ENCODE measurements around the gene ALLC. TPM values are rescaled to one million over a fixed set of nuclear protein-coding genes. Genes with fewer than 3 reads are reported as not detected.

ALLC gene
- total RNA-seq, 2 experiments from 2014 or later = not detected

GRCh38 chr2:3647831-3648651, 10.0 kb upstream of the ALLC start:
- DNase-seq = no peak
- H3K27me3 Mint-ChIP-seq = no peaks in the 10 kb centered on the region
- no peak overlapping the region for H3K4me3 Mint-ChIP-seq
- peaks cover 19% of the 10 kb centered on the region for H3K4me1 Mint-ChIP-seq
- ChIA-PET POLR2A (no interaction called here), CTCF (no interaction called here)
- no peaks in the 10 kb centered on the region for H3K36me3 Mint-ChIP-seq (ENCODE audit: low read depth)
- H3K27ac Mint-ChIP-seq = no peak overlapping the region
- no peaks in the 10 kb centered on the region for H3K9me3 Mint-ChIP-seq

GRCh38 chr2:3648652-3649177, 9.3 kb upstream of the ALLC start:
- Mint-ChIP-seq H3K36me3 (ENCODE audit: low read depth) (no peaks in the 10 kb centered on the region), H3K9me3 (no peaks in the 10 kb centered on the region), H3K4me1 (peaks cover 19% of the 10 kb centered on the region), H3K27ac (no peak overlapping the region), H3K4me3 (no peak overlapping the region), H3K27me3 (no peaks in the 10 kb centered on the region)
- no peak for DNase-seq
- POLR2A ChIA-PET = no interaction called here
- CTCF ChIA-PET = no interaction called here

- no peak for DNase-seq
- Mint-ChIP-seq H3K4me1 (peaks cover 16% of the 10 kb centered on the region), H3K9me3 (no peaks in the 10 kb centered on the region), H3K27ac (no peak overlapping the region), H3K4me3 (no peak overlapping the region), H3K36me3 (ENCODE audit: low read depth) (no peaks in the 10 kb centered on the region), H3K27me3 (no peaks in the 10 kb centered on the region)
- ChIA-PET POLR2A (no interaction called here), CTCF (interaction anchor here (0.6 to 1.3 kb wide), 3 partner anchors 12 to 237 kb away, joined by 3 to 4 read pairs (median 3); no protein-coding TSS in a partner anchor)
These were observed 8.4 kb upstream of the ALLC start for GRCh38 chr2:3649581-3649980.

- peaks cover 16% of the 10 kb centered on the region for H3K4me1 Mint-ChIP-seq
- ChIA-PET CTCF (interaction anchor here (0.6 to 1.3 kb wide), 3 partner anchors 13 to 238 kb away, joined by 3 to 4 read pairs (median 3); no protein-coding TSS in a partner anchor), POLR2A (interaction anchor here (0.6 to 0.8 kb wide), 2 partner anchors 72 to 1458 kb away, joined by 3 read pairs; no protein-coding TSS in a partner anchor)
- DNase-seq = no peak
- no peak overlapping the region for H3K4me3 Mint-ChIP-seq
- H3K27ac Mint-ChIP-seq = no peak overlapping the region
- no peaks in the 10 kb centered on the region for H3K9me3 Mint-ChIP-seq
- H3K36me3 Mint-ChIP-seq (ENCODE audit: low read depth) = no peaks in the 10 kb centered on the region
- no peaks in the 10 kb centered on the region for H3K27me3 Mint-ChIP-seq
These were observed 7.7 kb upstream of the ALLC start for GRCh38 chr2:3650140-3650920.

GRCh38 chr2:3651691-3652648, 6.0 kb upstream of the ALLC start:
- CTCF ChIA-PET = interaction anchor here (0.7 to 1.7 kb wide), 9 partner anchors 10 to 501 kb away, joined by 3 to 6 read pairs (median 4); no protein-coding TSS in a partner anchor
- POLR2A ChIA-PET = interaction anchor here (0.9 kb wide), 1 partner anchor 190 kb away, joined by 3 read pairs; no protein-coding TSS in a partner anchor
- no peaks in the 10 kb centered on the region for H3K9me3 Mint-ChIP-seq
- no peaks in the 10 kb centered on the region for H3K36me3 Mint-ChIP-seq (ENCODE audit: low read depth)
- peak; percentile 82 for DNase-seq
- H3K4me3 Mint-ChIP-seq = peak overlapping the region; percentile 71
- H3K4me1 Mint-ChIP-seq = peaks cover 16% of the 10 kb centered on the region
- no peaks in the 10 kb centered on the region for H3K27me3 Mint-ChIP-seq
- peak overlapping the region; percentile 89 for H3K27ac Mint-ChIP-seq

GRCh38 chr2:3652896-3653625, 4.9 kb upstream of the ALLC start:
- POLR2A ChIA-PET = no interaction called here
- H3K4me3 Mint-ChIP-seq = no peak overlapping the region
- no peaks in the 10 kb centered on the region for H3K27me3 Mint-ChIP-seq
- peaks cover 16% of the 10 kb centered on the region for H3K4me1 Mint-ChIP-seq
- no peaks in the 10 kb centered on the region for H3K9me3 Mint-ChIP-seq
- no peak overlapping the region for H3K27ac Mint-ChIP-seq
- CTCF ChIA-PET = interaction anchor here (0.7 to 1.7 kb wide), 4 partner anchors 8 to 502 kb away, joined by 3 to 4 read pairs (median 3); no protein-coding TSS in a partner anchor
- H3K36me3 Mint-ChIP-seq (ENCODE audit: low read depth) = no peaks in the 10 kb centered on the region
- DNase-seq = no peak

- H3K4me3 Mint-ChIP-seq = no peak overlapping the region
- no peak overlapping the region for H3K27ac Mint-ChIP-seq
- no peak for DNase-seq
- ChIA-PET POLR2A (no interaction called here), CTCF (interaction anchor here (1.2 to 1.5 kb wide), 2 partner anchors 9 to 11 kb away, joined by 3 read pairs; no protein-coding TSS in a partner anchor)
- H3K9me3 Mint-ChIP-seq = no peaks in the 10 kb centered on the region
- H3K27me3 Mint-ChIP-seq = no peaks in the 10 kb centered on the region
- H3K4me1 Mint-ChIP-seq = peaks cover 16% of the 10 kb centered on the region
- no peaks in the 10 kb centered on the region for H3K36me3 Mint-ChIP-seq (ENCODE audit: low read depth)
These were observed 4.0 kb upstream of the ALLC start for GRCh38 chr2:3654011-3654410.

GRCh38 chr2:3654531-3655225, 3.3 kb upstream of the ALLC start:
- Mint-ChIP-seq H3K36me3 (ENCODE audit: low read depth) (no peaks in the 10 kb centered on the region), H3K4me3 (no peak overlapping the region), H3K27me3 (no peaks in the 10 kb centered on the region), H3K4me1 (peaks cover 16% of the 10 kb centered on the region), H3K9me3 (no peaks in the 10 kb centered on the region), H3K27ac (no peak overlapping the region)
- DNase-seq = no peak
- ChIA-PET CTCF (no interaction called here), POLR2A (no interaction called here)

- CTCF ChIA-PET = no interaction called here
- POLR2A ChIA-PET = no interaction called here
- no peak overlapping the region for H3K4me3 Mint-ChIP-seq
These were observed 1.9 kb upstream of the ALLC start for GRCh38 chr2:3655871-3656761.

GRCh38 chr2:3656762-3657721, 958 bp upstream of the ALLC start:
- no peak overlapping the region for H3K4me3 Mint-ChIP-seq
- H3K9me3 Mint-ChIP-seq = peaks cover 2% of the 10 kb centered on the region
- H3K27me3 Mint-ChIP-seq = no peaks in the 10 kb centered on the region
- H3K36me3 Mint-ChIP-seq (ENCODE audit: low read depth) = no peaks in the 10 kb centered on the region
- DNase-seq = no peak
- no peak overlapping the region for H3K27ac Mint-ChIP-seq
- CTCF ChIA-PET = no interaction called here
- POLR2A ChIA-PET = no interaction called here
- H3K4me1 Mint-ChIP-seq = peaks cover 7% of the 10 kb centered on the region

More at GRCh38 chr2:3655871-3656761, 1.9 kb upstream of the ALLC start:
- no peaks in the 10 kb centered on the region for H3K36me3 Mint-ChIP-seq (ENCODE audit: low read depth)
- no peaks in the 10 kb centered on the region for H3K27me3 Mint-ChIP-seq
- H3K27ac Mint-ChIP-seq = no peak overlapping the region
- no peak for DNase-seq
- H3K4me1 Mint-ChIP-seq = peaks cover 15% of the 10 kb centered on the region
- peaks cover 2% of the 10 kb centered on the region for H3K9me3 Mint-ChIP-seq
